ENCODE results near the gene HCAR1.

HCAR1 gene, protein sequence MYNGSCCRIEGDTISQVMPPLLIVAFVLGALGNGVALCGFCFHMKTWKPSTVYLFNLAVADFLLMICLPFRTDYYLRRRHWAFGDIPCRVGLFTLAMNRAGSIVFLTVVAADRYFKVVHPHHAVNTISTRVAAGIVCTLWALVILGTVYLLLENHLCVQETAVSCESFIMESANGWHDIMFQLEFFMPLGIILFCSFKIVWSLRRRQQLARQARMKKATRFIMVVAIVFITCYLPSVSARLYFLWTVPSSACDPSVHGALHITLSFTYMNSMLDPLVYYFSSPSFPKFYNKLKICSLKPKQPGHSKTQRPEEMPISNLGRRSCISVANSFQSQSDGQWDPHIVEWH

DNA sequence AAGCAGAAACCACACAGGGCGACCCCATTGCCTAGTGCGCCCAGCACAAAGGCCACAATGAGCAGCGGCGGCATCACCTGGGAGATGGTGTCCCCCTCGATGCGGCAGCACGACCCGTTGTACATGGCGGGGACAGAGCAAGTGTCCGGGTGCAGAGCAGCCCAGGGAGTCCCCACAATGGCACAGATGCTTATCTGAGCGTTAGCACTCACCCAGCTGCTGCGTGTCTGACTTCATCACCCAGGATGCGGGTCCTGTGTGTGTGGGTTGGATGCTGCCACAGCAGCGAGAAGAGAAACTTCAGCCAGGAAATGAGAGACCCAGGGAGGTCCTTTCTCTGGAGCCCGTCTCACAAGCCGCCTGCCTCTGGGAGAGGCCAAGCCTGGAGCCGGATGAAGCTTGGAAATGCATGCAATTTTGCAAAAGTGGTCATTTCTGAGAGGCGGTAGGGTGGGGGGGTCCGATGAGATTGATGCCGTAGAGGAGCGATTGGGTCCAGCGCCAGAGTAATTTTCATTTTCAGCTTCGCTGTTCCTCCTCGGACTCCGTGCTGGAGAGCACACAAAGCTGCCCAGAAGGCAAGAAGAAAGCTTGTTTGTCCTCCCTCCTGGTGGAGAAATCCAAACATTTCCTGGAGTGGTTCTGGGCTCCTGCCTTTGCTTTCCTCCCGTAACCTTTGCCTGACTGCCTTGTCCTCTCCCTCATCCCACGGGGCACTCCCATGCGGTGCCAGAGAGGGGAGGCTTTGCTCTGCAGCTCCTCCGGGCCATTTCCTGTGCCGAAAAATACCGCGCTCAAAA is at the start of gene HCAR1:
Gene HCAR1, minus strand, starts transcription at position 630 of the 800 bp plus-strand sequence. Its CDS starts 505 bp downstream, at position 125.
- peaks cover 45% of the 10 kb centered on the region for H3K4me1 ChIP-seq (ENCODE audit: control insufficient read depth, low read length)
- no peaks in the 10 kb centered on the region for H3K79me2 ChIP-seq (ENCODE audit: control insufficient read depth, low read length)
- no peak for TF ChIP-seq EZH2phosphoT487 (IDR thresholded peaks at IDR 0.05; ENCODE audit: borderline replicate concordance, low read length)
- TF ChIP-seq, protein P1, sequence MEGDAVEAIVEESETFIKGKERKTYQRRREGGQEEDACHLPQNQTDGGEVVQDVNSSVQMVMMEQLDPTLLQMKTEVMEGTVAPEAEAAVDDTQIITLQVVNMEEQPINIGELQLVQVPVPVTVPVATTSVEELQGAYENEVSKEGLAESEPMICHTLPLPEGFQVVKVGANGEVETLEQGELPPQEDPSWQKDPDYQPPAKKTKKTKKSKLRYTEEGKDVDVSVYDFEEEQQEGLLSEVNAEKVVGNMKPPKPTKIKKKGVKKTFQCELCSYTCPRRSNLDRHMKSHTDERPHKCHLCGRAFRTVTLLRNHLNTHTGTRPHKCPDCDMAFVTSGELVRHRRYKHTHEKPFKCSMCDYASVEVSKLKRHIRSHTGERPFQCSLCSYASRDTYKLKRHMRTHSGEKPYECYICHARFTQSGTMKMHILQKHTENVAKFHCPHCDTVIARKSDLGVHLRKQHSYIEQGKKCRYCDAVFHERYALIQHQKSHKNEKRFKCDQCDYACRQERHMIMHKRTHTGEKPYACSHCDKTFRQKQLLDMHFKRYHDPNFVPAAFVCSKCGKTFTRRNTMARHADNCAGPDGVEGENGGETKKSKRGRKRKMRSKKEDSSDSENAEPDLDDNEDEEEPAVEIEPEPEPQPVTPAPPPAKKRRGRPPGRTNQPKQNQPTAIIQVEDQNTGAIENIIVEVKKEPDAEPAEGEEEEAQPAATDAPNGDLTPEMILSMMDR (IDR thresholded peaks at IDR 0.05; ENCODE audit: low read depth, low read length, poor library complexity, severe bottlenecking), result no peak
- H3K4me3 ChIP-seq (ENCODE audit: low read length), result no peak within 1 kb of the TSS
- H3K27ac ChIP-seq (ENCODE audit: low read depth, low read length), result no peak within 1 kb of the TSS
- no peaks in the 10 kb centered on the region for H3K9me2 ChIP-seq (replicated peaks; ENCODE audit: control insufficient read depth, low read length)
- H3K4me2 ChIP-seq (ENCODE audit: low read length), result no peak within 1 kb of the TSS
- H3K9me3 ChIP-seq (ENCODE audit: control insufficient read depth, insufficient read depth, low read length), result no peaks in the 10 kb centered on the region
- H4K20me1 ChIP-seq (ENCODE audit: control insufficient read depth, insufficient read depth, low read depth, low read length), result no peaks in the 10 kb centered on the region
- no peaks in the 10 kb centered on the region for H3K27me3 ChIP-seq (ENCODE audit: control insufficient read depth, low read length)
- H3K36me3 ChIP-seq (ENCODE audit: control insufficient read depth, low read length), result no peaks in the 10 kb centered on the region
- peaks cover 2% of the 10 kb centered on the region; the same call in 1 of the 2 replicates for H3F3A ChIP-seq (ENCODE audit: control insufficient read depth, insufficient read depth)

DNA sequence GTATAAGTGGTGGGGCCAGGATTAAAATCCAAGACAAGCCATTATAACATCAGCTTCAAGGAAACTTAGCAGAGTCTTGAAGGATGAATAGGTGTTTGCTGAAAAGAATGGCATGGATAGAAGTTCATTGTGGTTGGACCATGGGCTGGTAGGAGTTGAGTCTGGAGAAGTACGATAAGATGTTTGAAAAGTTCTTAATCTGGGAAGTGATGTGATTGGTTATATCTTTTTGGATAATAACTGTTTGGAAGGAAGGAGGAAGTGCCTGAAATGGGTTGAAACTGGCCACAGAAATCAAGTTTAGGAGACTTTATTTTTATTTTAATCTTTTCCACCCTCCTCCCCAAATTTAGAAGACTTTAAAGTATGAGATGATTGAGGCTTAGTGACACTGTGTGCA is 26.9 kb upstream of the HCAR1 start:
- peaks cover 95% of the 10 kb centered on the region for H3K36me3 ChIP-seq (ENCODE audit: control insufficient read depth, low read length)
- no peaks in the 10 kb centered on the region for H3K9me2 ChIP-seq (replicated peaks; ENCODE audit: control insufficient read depth, low read length)
- H3K4me3 ChIP-seq (ENCODE audit: low read length), result no peak overlapping the region
- H3K79me2 ChIP-seq (ENCODE audit: control insufficient read depth, low read length), result peaks cover 83% of the 10 kb centered on the region
- H4K20me1 ChIP-seq (ENCODE audit: control insufficient read depth, insufficient read depth, low read depth, low read length), result peaks cover 4% of the 10 kb centered on the region; the same call in 1 of the 2 replicates
- no peaks in the 10 kb centered on the region for H3K9me3 ChIP-seq (ENCODE audit: control insufficient read depth, insufficient read depth, low read length)
- no peak overlapping the region for H3K27ac ChIP-seq (ENCODE audit: low read depth, low read length)
- TF ChIP-seq, protein P1 (IDR thresholded peaks at IDR 0.05; ENCODE audit: low read depth, low read length, poor library complexity, severe bottlenecking), result no peak
- no peak for TF ChIP-seq EZH2phosphoT487 (IDR thresholded peaks at IDR 0.05; ENCODE audit: borderline replicate concordance, low read length)
- peaks cover 32% of the 10 kb centered on the region for H3K4me1 ChIP-seq (ENCODE audit: control insufficient read depth, low read length)
- H3K27me3 ChIP-seq (ENCODE audit: control insufficient read depth, low read length), result no peaks in the 10 kb centered on the region
- no peak overlapping the region for H3K4me2 ChIP-seq (ENCODE audit: low read length)
- no peaks in the 10 kb centered on the region for H3F3A ChIP-seq (ENCODE audit: control insufficient read depth, insufficient read depth)

DNA sequence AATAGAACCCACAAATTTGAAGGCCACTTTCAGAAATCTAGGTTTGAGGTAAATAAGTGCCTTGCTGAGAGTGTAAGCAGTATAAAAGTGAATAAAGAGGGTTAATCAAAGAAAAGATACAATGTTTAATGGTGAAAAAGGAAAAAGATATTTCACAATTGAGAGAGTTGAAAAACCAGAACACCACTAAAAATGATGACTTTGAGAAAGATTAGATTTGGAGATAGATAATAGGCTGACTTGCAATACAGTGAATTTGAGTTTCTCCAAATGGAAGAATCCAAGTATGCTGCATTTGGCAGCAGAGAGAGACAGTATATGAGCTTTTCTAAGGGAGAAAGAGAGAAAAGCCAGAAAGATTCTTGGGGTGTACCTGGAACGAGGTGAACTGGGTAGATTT is 24.1 kb upstream of the HCAR1 start:
- Histone ChIP-seq H3K27me3 (ENCODE audit: control insufficient read depth, low read length) (no peaks in the 10 kb centered on the region), H3K27ac (ENCODE audit: low read depth, low read length) (no peak overlapping the region), H3K9me3 (ENCODE audit: control insufficient read depth, insufficient read depth, low read length) (no peaks in the 10 kb centered on the region), H4K20me1 (ENCODE audit: control insufficient read depth, insufficient read depth, low read depth, low read length) (peaks cover 4% of the 10 kb centered on the region; the same call in 1 of the 2 replicates), H3F3A (ENCODE audit: control insufficient read depth, insufficient read depth) (no peaks in the 10 kb centered on the region), H3K4me3 (ENCODE audit: low read length) (no peak overlapping the region), H3K4me2 (ENCODE audit: low read length) (peak overlapping the region; percentile 83; the same call in 1 of the 2 replicates), H3K9me2 (replicated peaks; ENCODE audit: control insufficient read depth, low read length) (no peaks in the 10 kb centered on the region), H3K79me2 (ENCODE audit: control insufficient read depth, low read length) (peaks cover 66% of the 10 kb centered on the region), H3K36me3 (ENCODE audit: control insufficient read depth, low read length) (peaks cover 69% of the 10 kb centered on the region), H3K4me1 (ENCODE audit: control insufficient read depth, low read length) (peaks cover 48% of the 10 kb centered on the region)
- TF ChIP-seq, protein P1 (IDR thresholded peaks at IDR 0.05; ENCODE audit: low read depth, low read length, poor library complexity, severe bottlenecking), result no peak
- TF ChIP-seq EZH2phosphoT487 (IDR thresholded peaks at IDR 0.05; ENCODE audit: borderline replicate concordance, low read length), result no peak
